Body of pancreas (tissue), 4 donors: ENCODE results near the gene DEDD2. TPM values are rescaled to one million over a fixed set of nuclear protein-coding genes. Genes with fewer than 3 reads are reported as not detected.

Experiments
- ATAC-seq: fragments of 150-250 bp; one replicate; pipeline ENCODE4 v1.9.1; 2016
- DNase-seq, 4 donors: peaks; one replicate each; pipeline ENCODE4 v3.0.0-alpha.2; 2019
- H3K27ac ChIP-seq, 4 donors: fragments of 200-600 bp; sonication (generic); 1 replicate in 3 of 4; 2 replicates in 1 of 4; pipeline versions ENCODE4 v1.5.1 to v1.6.1; 2016 to 2019; ENCODE audit warnings: mild to moderate bottlenecking in 1 of 4, mixed read lengths in 1 of 4, moderate library complexity in 1 of 4
- H3K27me3 ChIP-seq, 2 donors: fragments of 200-600 bp; sonication (generic); one replicate each; pipeline ENCODE4 v1.6.0; 2016; ENCODE audit warnings: mild to moderate bottlenecking in 1 of 2
- H3K36me3 ChIP-seq, 2 donors: fragments of 200-600 bp; sonication (generic); replicated peaks in 1 of 2; 2 replicates each; pipeline ENCODE4 v1.5.1; 2016; ENCODE audit warnings: low read depth in 2 of 2; ENCODE audit not compliant: insufficient read depth in 1 of 2
- H3K4me1 ChIP-seq: fragments of 200-600 bp; sonication (generic); one replicate; pipeline ENCODE4 v1.6.0; 2016
- H3K4me3 ChIP-seq, 2 donors: fragments of 200-600 bp; sonication (generic); 1 replicate in 1 of 2; 2 replicates in 1 of 2; pipeline ENCODE4 v1.5.1; 2016 to 2019
- H3K9me3 ChIP-seq, 3 donors: fragments of 200-600 bp; sonication (generic); 1 replicate in 2 of 3; 2 replicates in 1 of 3; pipeline ENCODE4 v1.5.1; 2016
- POLR2A ChIP-seq, 3 donors: fragments of 450-650 bp; IDR thresholded peaks; one replicate each; pipeline ENCODE4 v1.6.1; 2016; ENCODE audit warnings: antibody characterized with exemption in 3 of 3, mild to moderate bottlenecking in 2 of 3
- WGBS, 2 donors: methylation state at CpG; one replicate each; pipeline ENCODE4 v1.1.5; 2017; 5-methylcytosine and 5-hydroxymethylcytosine counted together
- intact Hi-C: fragments of 100-400 bp; cut with DNase I; formaldehyde crosslinking; loops from one replicate; pipeline ENCODE4 v1.15.1; 2023
- total RNA-seq, 2 donors: library from RNA; depleted of rRNA; stranded (reverse); fragments of >200 nt; gene quantifications; one replicate each; pipeline ENCODE4 v1.1.0, GENCODE V29; 2016
- TF ChIP-seq, protein P1 (sequence below), 7 experiments: fragments of 450-650 bp in 4 of 7; fragments of 200-600 bp in 3 of 7; sonication (generic) in 3 of 7; IDR thresholded peaks; one replicate each; pipeline ENCODE4 v1.5.1; 2016 to 2019; ENCODE audit warnings: antibody characterized with exemption in 7 of 7

DEDD2 gene
- total RNA-seq, 2 donors from 2014 or later: 34.8 to 44.2 TPM

DNA sequence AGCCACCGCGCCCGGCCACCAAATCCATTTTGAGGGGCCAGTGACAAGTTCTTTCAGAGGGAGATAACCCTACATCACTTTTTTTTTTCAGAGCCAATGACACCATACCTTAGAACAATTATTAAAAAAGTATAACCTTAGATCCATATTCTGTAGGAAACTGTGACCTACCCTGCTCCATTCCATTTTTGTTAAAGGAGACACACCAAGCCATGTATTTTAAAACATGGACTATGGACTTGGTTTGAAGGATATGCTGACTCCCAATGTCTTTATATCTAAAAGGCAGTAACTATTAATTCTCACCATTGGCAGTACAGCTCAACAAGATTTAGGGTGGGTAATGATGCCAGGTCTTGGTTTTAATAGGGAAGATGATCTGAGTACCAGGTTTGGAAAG lies 23.8 kb upstream of the DEDD2 start:
- 94 to 100% methylated on average over 3 of the region's 3 CpGs for WGBS, 2 donors
- TF ChIP-seq, protein P1, sequence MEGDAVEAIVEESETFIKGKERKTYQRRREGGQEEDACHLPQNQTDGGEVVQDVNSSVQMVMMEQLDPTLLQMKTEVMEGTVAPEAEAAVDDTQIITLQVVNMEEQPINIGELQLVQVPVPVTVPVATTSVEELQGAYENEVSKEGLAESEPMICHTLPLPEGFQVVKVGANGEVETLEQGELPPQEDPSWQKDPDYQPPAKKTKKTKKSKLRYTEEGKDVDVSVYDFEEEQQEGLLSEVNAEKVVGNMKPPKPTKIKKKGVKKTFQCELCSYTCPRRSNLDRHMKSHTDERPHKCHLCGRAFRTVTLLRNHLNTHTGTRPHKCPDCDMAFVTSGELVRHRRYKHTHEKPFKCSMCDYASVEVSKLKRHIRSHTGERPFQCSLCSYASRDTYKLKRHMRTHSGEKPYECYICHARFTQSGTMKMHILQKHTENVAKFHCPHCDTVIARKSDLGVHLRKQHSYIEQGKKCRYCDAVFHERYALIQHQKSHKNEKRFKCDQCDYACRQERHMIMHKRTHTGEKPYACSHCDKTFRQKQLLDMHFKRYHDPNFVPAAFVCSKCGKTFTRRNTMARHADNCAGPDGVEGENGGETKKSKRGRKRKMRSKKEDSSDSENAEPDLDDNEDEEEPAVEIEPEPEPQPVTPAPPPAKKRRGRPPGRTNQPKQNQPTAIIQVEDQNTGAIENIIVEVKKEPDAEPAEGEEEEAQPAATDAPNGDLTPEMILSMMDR (IDR thresholded peaks at IDR 0.05): no peak
- TF ChIP-seq POLR2A (IDR thresholded peaks at IDR 0.05): no peak
- peaks cover 0 to 3% of the 10 kb centered on the region in 2 donors for H3K36me3 ChIP-seq
- ATAC-seq (no peak), DNase-seq (no peak)
- intact Hi-C loops: no loop called here
- H3K4me3 ChIP-seq: peak overlapping the region in 1 of 2 donors; percentile 63
- H3K27ac ChIP-seq: peak overlapping the region in 1 of 4 donors; percentile 76
- H3K27me3 ChIP-seq: no peaks in the 10 kb centered on the region
- peaks cover 48% of the 10 kb centered on the region for H3K4me1 ChIP-seq
- H3K9me3 ChIP-seq: no peaks in the 10 kb centered on the region

- DNase-seq (no peak), ATAC-seq (no peak)
- 75 to 88% methylated on average over 4 to 10 of the region's 10 CpGs for WGBS, 2 donors
- peaks cover 0 to 9% of the 10 kb centered on the region in 2 donors for H3K36me3 ChIP-seq
- TF ChIP-seq POLR2A (IDR thresholded peaks at IDR 0.05): no peak
- TF ChIP-seq, protein P1 (IDR thresholded peaks at IDR 0.05): no peak
- peaks cover 34% of the 10 kb centered on the region for H3K4me1 ChIP-seq
- intact Hi-C loops: no loop called here
- H3K27ac ChIP-seq: no peak overlapping the region
- no peak overlapping the region for H3K4me3 ChIP-seq
- H3K9me3 ChIP-seq: no peaks in the 10 kb centered on the region
- no peaks in the 10 kb centered on the region for H3K27me3 ChIP-seq
Observed at GRCh38 chr19:42239544-42240220, 22.2 kb upstream of the DEDD2 start.

DNA sequence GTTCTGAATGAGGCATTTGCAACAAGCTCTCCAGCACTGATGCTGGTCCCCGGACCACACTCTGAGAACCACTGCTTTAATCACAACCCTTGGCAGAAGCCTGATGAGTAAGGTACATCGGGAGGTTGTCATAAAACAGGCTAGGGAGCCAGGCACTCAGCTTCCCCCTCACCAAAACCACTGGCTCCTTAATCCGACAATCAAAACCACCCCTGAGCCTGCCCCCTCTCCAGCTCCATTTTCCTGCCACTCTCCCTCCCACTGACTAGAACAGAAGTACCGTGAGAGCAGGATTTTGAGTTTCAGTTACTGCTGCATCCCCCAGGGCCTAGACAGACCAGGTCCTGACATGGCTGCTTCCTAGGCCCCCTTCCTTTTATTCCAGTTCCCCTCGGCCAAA lies 17.7 kb upstream of the DEDD2 start:
- peaks cover 11% of the 10 kb centered on the region for H3K4me1 ChIP-seq
- peaks cover 11 to 15% of the 10 kb centered on the region in 2 donors for H3K36me3 ChIP-seq
- H3K9me3 ChIP-seq: no peaks in the 10 kb centered on the region
- WGBS, 2 donors: 85 to 91% methylated on average over 5 of the region's 5 CpGs
- H3K4me3 ChIP-seq: no peak overlapping the region
- H3K27ac ChIP-seq: no peak overlapping the region
- TF ChIP-seq POLR2A (IDR thresholded peaks at IDR 0.05): no peak
- TF ChIP-seq, protein P1 (IDR thresholded peaks at IDR 0.05): no peak
- DNase-seq (no peak), ATAC-seq (no peak)
- no peaks in the 10 kb centered on the region for H3K27me3 ChIP-seq
- intact Hi-C loops: no loop called here

DNA sequence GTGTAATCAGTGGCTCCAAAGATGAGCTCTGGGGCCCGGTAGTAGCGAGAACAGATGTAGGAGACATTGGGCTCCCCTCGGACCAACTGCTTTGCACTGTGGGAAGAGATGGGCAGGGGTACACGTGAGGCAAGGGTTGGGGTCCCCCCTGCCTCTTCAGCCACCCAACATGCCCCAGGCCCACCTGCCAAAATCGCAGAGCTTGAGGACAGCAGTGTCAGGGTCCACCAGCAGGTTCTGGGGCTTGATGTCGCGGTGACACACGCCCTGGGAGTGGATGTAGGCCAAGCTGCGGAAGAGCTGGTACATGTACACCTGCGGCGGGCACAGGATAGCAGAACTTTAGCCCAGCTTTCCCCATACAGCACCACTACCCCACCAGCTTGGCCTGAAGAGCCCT lies 16.9 kb upstream of the DEDD2 start:
- H3K4me3 ChIP-seq: no peak overlapping the region
- ATAC-seq: no peak
- no peak for DNase-seq
- no peaks in the 10 kb centered on the region for H3K27me3 ChIP-seq
- no peak for TF ChIP-seq POLR2A (IDR thresholded peaks at IDR 0.05)
- TF ChIP-seq, protein P1 (IDR thresholded peaks at IDR 0.05): no peak
- WGBS, 2 donors: 88 to 91% methylated on average over 7 to 11 of the region's 11 CpGs
- peaks cover 2% of the 10 kb centered on the region for H3K4me1 ChIP-seq
- H3K9me3 ChIP-seq: no peaks in the 10 kb centered on the region
- intact Hi-C loops: no loop called here
- H3K36me3 ChIP-seq: peaks cover 11 to 15% of the 10 kb centered on the region in 2 donors
- H3K27ac ChIP-seq: no peak overlapping the region
